Measurements from ENCODE around the gene MAPK4.

DNA sequence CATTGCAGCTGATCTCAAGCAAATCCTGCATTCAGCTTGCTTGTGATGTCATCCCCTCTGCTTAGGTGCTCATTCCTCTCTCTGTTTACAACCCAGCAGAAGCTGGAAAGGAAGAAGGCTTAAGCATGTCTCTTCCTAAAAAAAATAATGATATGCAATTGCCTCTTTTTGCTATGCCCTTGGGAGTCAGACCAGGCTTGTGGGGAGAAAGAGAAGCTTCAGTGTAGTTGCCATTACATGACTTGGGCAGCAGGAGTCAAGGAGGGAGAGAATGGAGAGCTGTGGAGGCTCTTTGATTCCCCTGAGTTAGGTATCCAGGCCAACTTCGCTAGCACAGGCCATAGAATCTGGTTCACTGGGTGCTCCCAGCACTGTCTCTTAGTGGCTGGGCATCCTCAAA, 101.1 kb downstream of the MAPK4 start:
- TF ChIP-seq, protein P1, sequence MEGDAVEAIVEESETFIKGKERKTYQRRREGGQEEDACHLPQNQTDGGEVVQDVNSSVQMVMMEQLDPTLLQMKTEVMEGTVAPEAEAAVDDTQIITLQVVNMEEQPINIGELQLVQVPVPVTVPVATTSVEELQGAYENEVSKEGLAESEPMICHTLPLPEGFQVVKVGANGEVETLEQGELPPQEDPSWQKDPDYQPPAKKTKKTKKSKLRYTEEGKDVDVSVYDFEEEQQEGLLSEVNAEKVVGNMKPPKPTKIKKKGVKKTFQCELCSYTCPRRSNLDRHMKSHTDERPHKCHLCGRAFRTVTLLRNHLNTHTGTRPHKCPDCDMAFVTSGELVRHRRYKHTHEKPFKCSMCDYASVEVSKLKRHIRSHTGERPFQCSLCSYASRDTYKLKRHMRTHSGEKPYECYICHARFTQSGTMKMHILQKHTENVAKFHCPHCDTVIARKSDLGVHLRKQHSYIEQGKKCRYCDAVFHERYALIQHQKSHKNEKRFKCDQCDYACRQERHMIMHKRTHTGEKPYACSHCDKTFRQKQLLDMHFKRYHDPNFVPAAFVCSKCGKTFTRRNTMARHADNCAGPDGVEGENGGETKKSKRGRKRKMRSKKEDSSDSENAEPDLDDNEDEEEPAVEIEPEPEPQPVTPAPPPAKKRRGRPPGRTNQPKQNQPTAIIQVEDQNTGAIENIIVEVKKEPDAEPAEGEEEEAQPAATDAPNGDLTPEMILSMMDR (IDR thresholded peaks at IDR 0.05), result no peak
- TF ChIP-seq POLR2A (IDR thresholded peaks at IDR 0.05), result no peak

Data from body of pancreas (tissue), 4 donors.